GM19035 (cell line): ENCODE measurements around the gene AP1M1.

Experiments used
- ATAC-seq: cut with Tn5 transposase; IDR thresholded peaks from one replicate; pipeline ENCODE4 v1.9.1; 2021; ENCODE audit not compliant: unreplicated experiment

The AP1M1 gene

DNA sequence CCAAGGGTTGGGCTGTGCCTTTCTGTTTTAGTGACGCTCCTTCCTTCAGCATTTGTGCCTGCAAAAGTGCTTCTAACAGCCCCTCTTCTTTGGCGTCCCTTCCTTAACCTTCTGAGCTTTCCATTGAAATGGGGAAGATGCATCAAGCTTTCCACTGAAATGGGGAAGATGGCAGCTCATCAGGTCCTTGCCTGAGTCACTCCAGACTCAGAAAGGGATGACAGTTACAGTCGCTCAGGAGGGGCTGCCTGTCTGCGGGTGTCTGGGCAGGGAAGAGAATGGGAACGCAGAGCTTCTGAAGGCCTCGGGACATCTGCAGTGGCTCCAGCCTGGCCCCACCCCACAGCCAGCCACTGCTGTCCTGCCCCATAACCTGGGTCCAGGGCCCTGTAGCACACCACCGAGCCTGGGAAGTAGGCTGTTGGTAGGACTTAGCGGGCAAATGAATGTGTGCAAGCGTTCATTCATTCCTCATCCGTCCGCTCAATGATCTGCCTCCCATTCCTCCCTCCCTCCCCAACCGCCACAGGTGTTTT, 9.8 kb downstream of the AP1M1 start:
- no peak for ATAC-seq

GRCh38 chr19:16208064-16208759, 10.5 kb downstream of the AP1M1 start:
- no peak for ATAC-seq

- no peak for ATAC-seq
These were observed 11.3 kb downstream of the AP1M1 start for GRCh38 chr19:16208847-16209665.

DNA sequence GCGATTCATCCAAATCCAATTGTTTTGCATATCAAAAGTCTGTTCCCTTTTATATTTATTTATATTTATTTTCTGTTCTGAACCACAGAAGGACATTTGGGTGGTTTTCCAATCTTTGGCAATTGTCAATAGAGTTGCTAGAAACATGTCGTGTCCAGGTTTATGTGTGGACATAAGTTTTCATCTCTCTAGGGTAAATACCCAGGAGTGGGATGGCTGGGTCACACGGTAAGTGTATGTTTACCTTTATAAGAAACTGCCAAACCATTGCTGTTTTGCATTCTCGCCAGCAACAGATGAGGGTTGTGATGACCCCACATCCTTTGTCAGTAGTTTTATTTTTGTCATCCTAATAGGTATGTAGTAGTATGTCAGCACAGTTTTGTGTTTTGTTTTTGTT, 12.5 kb downstream of the AP1M1 start:
- no peak for ATAC-seq

DNA sequence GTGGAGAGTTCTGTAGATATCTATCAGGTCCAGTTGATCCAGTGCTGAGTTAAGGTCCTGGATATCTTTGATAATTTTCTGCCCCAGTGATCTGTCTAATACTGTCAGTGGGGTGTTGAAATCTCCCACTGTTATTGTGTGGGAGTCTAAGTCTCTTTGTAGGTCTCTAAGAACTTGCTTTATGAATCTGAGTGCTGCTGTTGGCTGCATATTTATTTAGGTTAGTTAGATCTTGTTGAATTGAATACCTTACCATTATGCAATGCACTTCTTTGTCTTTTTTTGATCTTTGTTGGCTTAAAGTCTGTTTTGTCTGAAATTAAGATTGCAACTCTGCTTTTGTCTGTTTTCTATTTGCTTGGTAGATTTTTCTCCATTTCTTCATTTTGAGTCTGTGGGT, 15.4 kb downstream of the AP1M1 start:
- ATAC-seq, result no peak

- no peak for ATAC-seq
These were observed 19.3 kb downstream of the AP1M1 start for GRCh38 chr19:16216744-16217670.

- no peak for ATAC-seq
These were observed 20.2 kb downstream of the AP1M1 start for GRCh38 chr19:16217716-16218451.

GRCh38 chr19:16218851-16219250, 21.1 kb downstream of the AP1M1 start:
- ATAC-seq, result no peak

- no peak for ATAC-seq
These were observed 25.1 kb downstream of the AP1M1 start for GRCh38 chr19:16222806-16223205.

GRCh38 chr19:16223746-16224145, 26.0 kb downstream of the AP1M1 start:
- no peak for ATAC-seq

GRCh38 chr19:16224293-16225045, 26.8 kb downstream of the AP1M1 start:
- no peak for ATAC-seq

- no peak for ATAC-seq
These were observed 27.8 kb downstream of the AP1M1 start for GRCh38 chr19:16225279-16226183.

GRCh38 chr19:16226184-16226591, 28.5 kb downstream of the AP1M1 start:
- no peak for ATAC-seq

DNA sequence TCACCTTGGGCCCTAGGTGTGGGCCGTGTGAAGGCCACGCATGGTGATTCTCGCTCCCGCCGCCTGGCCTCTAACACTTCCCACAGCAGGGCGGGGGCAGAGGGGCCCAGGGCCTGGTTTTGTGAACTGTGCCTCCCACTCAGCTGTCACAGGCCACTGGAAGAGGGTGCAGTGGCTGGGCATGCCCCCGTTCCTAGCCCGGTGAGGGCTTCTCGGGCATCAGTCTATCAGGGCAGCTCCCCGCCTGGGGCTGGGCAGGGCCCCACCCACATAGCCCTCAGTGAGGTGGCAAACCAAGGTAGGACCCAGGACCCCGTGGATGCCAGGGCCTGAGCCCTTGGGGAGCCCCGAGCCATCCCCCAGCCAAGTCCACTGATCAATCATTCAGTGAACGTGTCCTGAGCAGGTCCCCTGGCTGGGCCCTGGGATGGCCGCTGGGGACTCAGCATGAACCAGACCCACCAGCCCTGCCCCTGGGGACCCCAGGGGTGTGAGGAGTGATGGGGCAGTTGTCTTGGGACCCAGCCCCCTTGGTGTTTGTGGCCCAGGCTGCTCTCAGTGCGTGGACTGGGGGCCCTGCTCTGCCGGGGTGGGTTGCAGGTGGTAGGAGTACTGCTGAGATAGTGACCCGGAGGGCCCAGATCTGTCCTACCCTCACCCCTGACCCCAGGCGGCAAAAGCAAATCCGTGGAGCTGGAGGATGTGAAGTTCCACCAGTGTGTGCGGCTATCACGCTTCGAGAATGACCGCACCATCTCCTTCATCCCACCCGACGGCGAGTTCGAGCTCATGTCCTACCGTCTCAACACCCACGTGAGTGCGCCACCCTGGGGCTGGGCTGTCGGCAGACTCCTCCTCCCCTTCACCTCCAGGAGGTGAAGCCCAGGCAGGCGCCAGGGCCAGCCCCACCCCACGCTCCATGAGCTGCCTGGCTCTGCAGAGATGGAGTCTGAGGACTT, 29.4 kb downstream of the AP1M1 start:
- no peak for ATAC-seq

DNA sequence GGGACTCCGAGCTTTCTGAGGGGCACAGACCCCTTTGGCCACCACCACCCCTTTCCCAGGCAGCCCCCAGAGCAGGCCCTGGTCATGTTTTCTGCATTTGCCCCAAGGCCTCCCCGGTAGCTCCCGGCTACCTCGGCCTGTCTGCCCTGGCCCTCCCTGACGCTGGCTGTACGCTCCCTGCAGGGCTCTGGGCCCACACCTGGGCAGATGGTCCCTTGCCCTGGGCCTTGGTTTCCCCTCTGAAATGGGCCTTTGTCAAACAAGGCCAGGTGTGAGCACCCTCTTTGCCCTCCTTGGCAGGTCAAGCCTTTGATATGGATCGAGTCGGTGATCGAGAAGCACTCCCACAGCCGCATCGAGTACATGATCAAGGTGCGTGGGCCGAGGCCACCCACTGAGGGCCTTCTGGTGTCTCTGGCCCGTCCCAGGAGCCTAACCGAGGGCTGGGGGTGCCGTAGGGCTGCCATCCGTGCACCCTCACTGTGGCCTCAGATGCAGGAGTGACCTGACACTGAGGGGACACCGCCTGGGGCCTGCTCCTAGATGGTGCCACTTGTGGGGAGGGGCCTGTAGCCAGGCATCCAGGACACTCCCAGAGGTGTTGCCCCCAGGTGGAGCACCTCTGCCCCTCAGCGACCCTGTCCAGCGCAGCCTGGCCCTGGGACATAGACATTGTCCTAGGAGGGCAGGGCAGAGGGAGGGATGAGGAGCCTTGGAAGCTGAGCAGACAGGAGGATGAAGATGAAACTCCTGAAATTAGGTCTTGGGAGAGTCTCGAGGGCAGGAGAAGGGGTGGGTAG, 30.3 kb downstream of the AP1M1 start:
- ATAC-seq, result no peak

DNA sequence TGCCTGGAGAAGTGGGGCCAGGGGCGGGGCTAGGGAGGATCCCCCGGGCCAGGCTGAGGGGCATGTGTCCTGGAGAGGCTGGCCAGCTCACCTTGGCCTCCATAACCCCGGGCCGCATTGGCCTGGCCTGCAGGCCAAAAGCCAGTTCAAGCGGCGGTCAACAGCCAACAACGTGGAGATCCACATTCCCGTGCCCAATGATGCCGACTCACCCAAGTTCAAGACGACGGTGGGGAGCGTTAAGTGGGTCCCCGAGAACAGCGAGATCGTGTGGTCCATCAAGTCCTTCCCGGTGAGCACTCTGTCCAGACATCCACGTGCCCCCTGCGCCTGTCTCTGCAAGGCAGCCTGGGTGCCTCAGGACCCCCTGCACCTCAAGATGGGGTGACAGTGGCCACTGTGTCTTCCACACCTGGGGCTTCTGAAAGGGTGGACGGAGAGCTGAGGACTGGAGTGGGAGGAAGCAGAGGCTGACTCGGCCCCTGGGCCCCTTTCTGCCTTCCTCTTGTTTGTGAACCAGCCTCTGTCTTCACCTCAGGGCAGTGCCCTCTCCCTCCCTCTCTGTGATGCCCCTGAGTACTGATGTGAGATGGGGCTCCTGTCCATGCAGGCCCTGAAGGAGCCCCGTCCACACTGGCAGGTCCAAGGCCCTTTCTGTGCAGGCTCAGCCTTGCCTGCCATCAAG, 31.1 kb downstream of the AP1M1 start:
- ATAC-seq, result no peak
